Ascending aorta (tissue), 2 donors: Measurements from ENCODE around the gene ENOX2. TPM values are rescaled to one million over a fixed set of nuclear protein-coding genes. Genes with fewer than 3 reads are reported as not detected.

Experiments
- DNase-seq, 2 donors: peaks; one replicate each; pipeline ENCODE4 v3.0.0-alpha.2; 2019; ENCODE audit warnings: low spot score in 2 of 2
- H3K27ac ChIP-seq, 2 donors: fragments of 200-600 bp; sonication (generic); one replicate each; pipeline ENCODE4 v1.5.1; 2016 to 2017; ENCODE audit warnings: mild to moderate bottlenecking in 1 of 2
- H3K27me3 ChIP-seq: fragments of 200-600 bp; sonication (generic); one replicate; pipeline ENCODE4 v1.5.1; 2017
- H3K36me3 ChIP-seq, 2 donors: fragments of 200-600 bp; sonication (generic); one replicate each; pipeline ENCODE4 v1.5.1; 2016
- H3K4me1 ChIP-seq, 2 donors: fragments of 200-600 bp; sonication (generic); one replicate each; pipeline ENCODE4 v1.5.1; 2016 to 2017; ENCODE audit warnings: mild to moderate bottlenecking in 1 of 2
- H3K4me3 ChIP-seq, 2 donors: fragments of 200-600 bp; sonication (generic); one replicate each; pipeline ENCODE4 v1.5.1; 2016 to 2017; ENCODE audit warnings: mild to moderate bottlenecking in 1 of 2
- H3K9me3 ChIP-seq, 2 donors: fragments of 200-600 bp; sonication (generic); one replicate each; pipeline ENCODE4 v1.5.1; 2016
- intact Hi-C: fragments of 100-400 bp; cut with DNase I; formaldehyde crosslinking; loops from one replicate; pipeline ENCODE4 v1.15.1; 2023
- total RNA-seq: library from RNA; depleted of rRNA; stranded (reverse); fragments of >200 nt; gene quantifications from one replicate; pipeline ENCODE4 v1.1.0, GENCODE V29; 2016
- TF ChIP-seq, protein P1 (sequence below), 3 experiments: fragments of 200-600 bp in 2 of 3; fragments of 450-650 bp in 1 of 3; sonication (generic) in 2 of 3; IDR thresholded peaks; one replicate each; pipeline ENCODE4 v1.5.1; 2016 to 2019; ENCODE audit warnings: antibody characterized with exemption in 3 of 3, mild to moderate bottlenecking in 1 of 3, moderate library complexity in 1 of 3

The ENOX2 gene
- total RNA-seq, 1 donor from 2014 or later = 2.0 TPM

DNA sequence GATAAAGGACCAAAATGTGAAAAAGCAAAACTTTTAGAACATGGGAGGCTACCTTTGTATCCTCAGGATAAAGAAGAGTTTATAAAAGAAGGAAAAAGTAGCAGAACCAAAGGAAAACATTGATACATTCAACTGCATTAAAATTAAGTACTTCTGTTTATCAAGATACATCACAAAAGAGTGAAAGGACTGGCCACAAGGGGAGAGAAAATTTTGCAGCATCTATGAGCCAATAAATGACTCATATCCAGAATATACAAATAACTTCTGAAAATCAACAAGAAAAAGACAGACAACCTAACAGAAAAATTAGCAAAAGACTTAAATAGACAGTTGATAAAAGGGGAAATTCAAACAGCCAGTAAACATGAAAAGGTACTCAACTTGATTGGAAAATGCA, 324.1 kb downstream of the ENOX2 start:
- Histone ChIP-seq H3K36me3 (no peaks in the 10 kb centered on the region), H3K27me3 (no peaks in the 10 kb centered on the region), H3K4me1 (no peaks in the 10 kb centered on the region), H3K9me3 (no peaks in the 10 kb centered on the region), H3K4me3 (no peak overlapping the region), H3K27ac (no peak overlapping the region)
- no peak for DNase-seq
- TF ChIP-seq, protein P1, sequence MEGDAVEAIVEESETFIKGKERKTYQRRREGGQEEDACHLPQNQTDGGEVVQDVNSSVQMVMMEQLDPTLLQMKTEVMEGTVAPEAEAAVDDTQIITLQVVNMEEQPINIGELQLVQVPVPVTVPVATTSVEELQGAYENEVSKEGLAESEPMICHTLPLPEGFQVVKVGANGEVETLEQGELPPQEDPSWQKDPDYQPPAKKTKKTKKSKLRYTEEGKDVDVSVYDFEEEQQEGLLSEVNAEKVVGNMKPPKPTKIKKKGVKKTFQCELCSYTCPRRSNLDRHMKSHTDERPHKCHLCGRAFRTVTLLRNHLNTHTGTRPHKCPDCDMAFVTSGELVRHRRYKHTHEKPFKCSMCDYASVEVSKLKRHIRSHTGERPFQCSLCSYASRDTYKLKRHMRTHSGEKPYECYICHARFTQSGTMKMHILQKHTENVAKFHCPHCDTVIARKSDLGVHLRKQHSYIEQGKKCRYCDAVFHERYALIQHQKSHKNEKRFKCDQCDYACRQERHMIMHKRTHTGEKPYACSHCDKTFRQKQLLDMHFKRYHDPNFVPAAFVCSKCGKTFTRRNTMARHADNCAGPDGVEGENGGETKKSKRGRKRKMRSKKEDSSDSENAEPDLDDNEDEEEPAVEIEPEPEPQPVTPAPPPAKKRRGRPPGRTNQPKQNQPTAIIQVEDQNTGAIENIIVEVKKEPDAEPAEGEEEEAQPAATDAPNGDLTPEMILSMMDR (IDR thresholded peaks at IDR 0.05) = no peak
- intact Hi-C loops = no loop called here

DNA sequence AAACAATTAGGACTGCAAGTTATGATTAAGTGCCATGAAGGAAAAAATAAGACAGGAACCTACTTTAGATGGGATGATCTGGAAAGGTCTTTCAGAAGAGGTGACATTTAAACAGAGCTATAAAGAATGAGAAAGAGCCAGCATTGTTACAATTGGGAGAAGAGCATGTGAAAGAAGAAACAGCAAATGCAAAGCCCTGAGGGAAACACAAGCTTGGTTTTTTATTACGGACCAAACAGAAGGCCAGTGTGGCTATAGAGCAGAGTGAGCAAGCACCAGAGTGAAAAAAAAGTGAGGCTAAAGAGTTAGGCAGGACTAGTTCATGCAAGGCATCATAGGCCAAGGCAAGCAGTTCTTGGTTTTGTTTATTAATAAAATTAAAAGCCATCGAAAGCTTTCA, 325.6 kb downstream of the ENOX2 start:
- H3K36me3 ChIP-seq = no peaks in the 10 kb centered on the region
- H3K4me1 ChIP-seq = no peaks in the 10 kb centered on the region
- H3K27ac ChIP-seq = no peak overlapping the region
- no peak overlapping the region for H3K4me3 ChIP-seq
- H3K9me3 ChIP-seq = no peaks in the 10 kb centered on the region
- intact Hi-C loops = no loop called here
- TF ChIP-seq, protein P1 (IDR thresholded peaks at IDR 0.05) = no peak
- no peaks in the 10 kb centered on the region for H3K27me3 ChIP-seq
- no peak for DNase-seq

DNA sequence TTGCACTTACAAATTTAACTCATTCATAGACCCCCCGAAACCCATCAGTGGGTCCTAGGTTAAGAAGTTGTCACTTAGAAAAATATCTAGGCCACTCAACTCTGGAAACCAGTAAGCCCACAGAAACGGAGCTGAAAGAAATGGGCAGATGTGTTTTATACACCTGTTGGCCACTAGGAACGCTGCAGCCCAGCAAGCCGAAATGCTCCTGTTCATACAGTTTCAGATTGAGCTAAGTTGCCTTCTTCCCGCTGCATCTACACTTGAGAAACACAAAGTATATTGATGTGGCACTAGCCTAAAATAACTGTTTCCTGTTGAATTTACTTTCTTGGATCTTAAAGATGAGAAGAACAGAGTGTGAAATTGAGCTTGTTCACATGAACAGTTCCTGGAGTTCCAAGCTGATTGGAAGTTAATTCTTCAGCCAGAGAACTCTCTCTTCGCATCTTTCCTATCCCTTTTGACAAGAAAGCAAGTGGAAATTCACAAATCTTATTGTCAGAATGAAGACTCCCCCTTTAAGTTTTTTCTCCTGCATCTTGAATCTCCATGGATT, 327.1 kb downstream of the ENOX2 start:
- peak in 1 of 2 donors; percentile 63 for DNase-seq
- intact Hi-C loops = no loop called here

More for the DNA sequence above, 327.1 kb downstream of the ENOX2 start:
- TF ChIP-seq, protein P1 (IDR thresholded peaks at IDR 0.05) = peak; percentile 49 to 84 (median 82)
- no peaks in the 10 kb centered on the region for H3K27me3 ChIP-seq
- H3K4me3 ChIP-seq = no peak overlapping the region
- no peaks in the 10 kb centered on the region for H3K4me1 ChIP-seq
- H3K36me3 ChIP-seq = no peaks in the 10 kb centered on the region
- H3K9me3 ChIP-seq = no peaks in the 10 kb centered on the region
- H3K27ac ChIP-seq = no peak overlapping the region

Other genes starting within 250 kb of the ENOX2 start
- not detected for gene ARHGAP36, start 155.1 kb upstream of the ENOX2 start, total RNA-seq